OCI-LY7 (cell line): ENCODE data around the gene ADM2.
"Not testable (repeated sequence)": the region's sequence is repeated elsewhere in the genome, so short reads cannot be mapped to it uniquely, and the experiment has no call there.

Experiments
- CTCF ChIP-seq: fragments of 200-600 bp; sonication (generic); conservative IDR thresholded peaks from 2 replicates; pipeline ENCODE4 v1.5.1; 2014; ENCODE audit warnings: mild to moderate bottlenecking, antibody characterized with exemption, low read length, moderate library complexity, mixed read lengths
- EZH2phosphoT487 ChIP-seq: fragments of 200-600 bp; sonication (generic); IDR thresholded peaks from 2 replicates; pipeline ENCODE4 v1.6.1; 2018; ENCODE audit warnings: low read depth, borderline replicate concordance, mild to moderate bottlenecking, mixed run types, antibody characterized with exemption, low read length, moderate library complexity, mixed read lengths

- not testable (repeated sequence) for TF ChIP-seq CTCF, EZH2phosphoT487
Measured at GRCh38 chr22:50520184-50520583, 38.8 kb downstream of the ADM2 start.
